ENCODE data around the gene TXNDC9.
"Not testable (repeated sequence)": the region's sequence is repeated elsewhere in the genome, so short reads cannot be mapped to it uniquely, and the experiment has no call there.

- not testable (repeated sequence) for TF ChIP-seq EZH2phosphoT487 (IDR thresholded peaks at IDR 0.05; ENCODE audit: borderline replicate concordance, low read depth, low read length); CTCF (conservative IDR thresholded peaks at IDR 0.05; ENCODE audit: low read length)
These were observed 32.7 kb upstream of the TXNDC9 start for GRCh38 chr2:99368854-99369253.

All from OCI-LY7 (cell line).